ENCODE results near the gene MYBPC1.

MYBPC1 gene

DNA sequence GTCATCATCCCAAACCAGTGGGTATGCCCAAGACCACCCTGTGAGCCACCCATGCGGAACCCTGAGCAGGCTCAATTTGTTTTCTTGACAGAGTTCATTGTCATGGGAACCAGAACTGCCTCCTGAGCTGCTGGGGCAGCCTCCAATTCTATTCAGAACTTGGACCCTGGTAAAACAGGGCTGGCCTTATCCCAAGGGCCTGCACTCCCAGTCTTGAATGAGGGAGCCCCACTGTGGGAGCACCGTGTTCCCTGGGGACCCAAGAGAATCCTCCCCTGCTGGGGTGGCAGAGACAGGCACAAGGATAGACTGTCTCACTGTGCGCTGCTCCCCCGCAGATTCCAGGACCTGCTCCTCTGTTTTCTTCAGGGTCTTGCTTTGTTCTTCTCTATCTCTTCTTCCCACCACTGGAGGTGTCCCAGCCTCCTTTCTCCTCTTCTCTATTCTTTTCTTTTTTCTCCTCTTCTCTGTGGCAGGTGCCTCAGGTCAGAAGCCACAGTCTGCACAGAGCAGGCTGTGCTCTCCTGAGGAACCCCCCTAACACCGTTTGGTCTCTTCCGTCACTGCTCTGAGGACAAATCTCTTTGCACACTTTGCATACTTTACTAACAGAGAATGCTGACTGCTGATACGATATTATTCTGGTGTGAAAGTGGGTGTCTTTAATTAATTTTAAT, 71.4 kb downstream of the MYBPC1 start:
- TF ChIP-seq, protein P1, sequence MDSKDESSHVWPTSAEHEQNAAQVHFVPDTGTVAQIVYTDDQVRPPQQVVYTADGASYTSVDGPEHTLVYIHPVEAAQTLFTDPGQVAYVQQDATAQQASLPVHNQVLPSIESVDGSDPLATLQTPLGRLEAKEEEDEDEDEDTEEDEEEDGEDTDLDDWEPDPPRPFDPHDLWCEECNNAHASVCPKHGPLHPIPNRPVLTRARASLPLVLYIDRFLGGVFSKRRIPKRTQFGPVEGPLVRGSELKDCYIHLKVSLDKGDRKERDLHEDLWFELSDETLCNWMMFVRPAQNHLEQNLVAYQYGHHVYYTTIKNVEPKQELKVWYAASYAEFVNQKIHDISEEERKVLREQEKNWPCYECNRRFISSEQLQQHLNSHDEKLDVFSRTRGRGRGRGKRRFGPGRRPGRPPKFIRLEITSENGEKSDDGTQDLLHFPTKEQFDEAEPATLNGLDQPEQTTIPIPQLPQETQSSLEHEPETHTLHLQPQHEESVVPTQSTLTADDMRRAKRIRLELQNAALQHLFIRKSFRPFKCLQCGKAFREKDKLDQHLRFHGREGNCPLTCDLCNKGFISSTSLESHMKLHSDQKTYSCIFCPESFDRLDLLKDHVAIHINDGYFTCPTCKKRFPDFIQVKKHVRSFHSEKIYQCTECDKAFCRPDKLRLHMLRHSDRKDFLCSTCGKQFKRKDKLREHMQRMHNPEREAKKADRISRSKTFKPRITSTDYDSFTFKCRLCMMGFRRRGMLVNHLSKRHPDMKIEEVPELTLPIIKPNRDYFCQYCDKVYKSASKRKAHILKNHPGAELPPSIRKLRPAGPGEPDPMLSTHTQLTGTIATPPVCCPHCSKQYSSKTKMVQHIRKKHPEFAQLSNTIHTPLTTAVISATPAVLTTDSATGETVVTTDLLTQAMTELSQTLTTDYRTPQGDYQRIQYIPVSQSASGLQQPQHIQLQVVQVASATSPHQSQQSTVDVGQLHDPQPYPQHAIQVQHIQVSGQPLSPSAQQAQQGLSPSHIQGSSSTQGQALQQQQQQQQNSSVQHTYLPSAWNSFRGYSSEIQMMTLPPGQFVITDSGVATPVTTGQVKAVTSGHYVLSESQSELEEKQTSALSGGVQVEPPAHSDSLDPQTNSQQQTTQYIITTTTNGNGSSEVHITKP (tag by site-specific recombination; IDR thresholded peaks at IDR 0.05): peak; percentile 82
- TF ChIP-seq ZNF132 (tag by site-specific recombination; IDR thresholded peaks at IDR 0.05; ENCODE audit: borderline replicate concordance): no peak
- H3K36me3 ChIP-seq (ENCODE audit: control insufficient read depth in 2 of 2, insufficient read depth in 1 of 2, low read length in 2 of 2): no peaks in the 10 kb centered on the region
- CTCF ChIA-PET: interaction anchor here (1.4 kb wide), 1 partner anchor 20 kb away, joined by 3 read pairs; no protein-coding TSS in a partner anchor
- H3K27ac ChIP-seq (ENCODE audit: extremely low read depth, low read depth, low read length): no peak overlapping the region
- H3K4me3 ChIP-seq (ENCODE audit: low read depth, low read length): no peak overlapping the region
- POLR2A ChIA-PET: no interaction called here
- no peaks in the 10 kb centered on the region for H3K9me3 ChIP-seq (ENCODE audit: control insufficient read depth, insufficient read depth, low read depth, low read length)
- no peaks in the 10 kb centered on the region for H3K4me1 ChIP-seq (ENCODE audit: control insufficient read depth, insufficient read depth, low read length)

DNA sequence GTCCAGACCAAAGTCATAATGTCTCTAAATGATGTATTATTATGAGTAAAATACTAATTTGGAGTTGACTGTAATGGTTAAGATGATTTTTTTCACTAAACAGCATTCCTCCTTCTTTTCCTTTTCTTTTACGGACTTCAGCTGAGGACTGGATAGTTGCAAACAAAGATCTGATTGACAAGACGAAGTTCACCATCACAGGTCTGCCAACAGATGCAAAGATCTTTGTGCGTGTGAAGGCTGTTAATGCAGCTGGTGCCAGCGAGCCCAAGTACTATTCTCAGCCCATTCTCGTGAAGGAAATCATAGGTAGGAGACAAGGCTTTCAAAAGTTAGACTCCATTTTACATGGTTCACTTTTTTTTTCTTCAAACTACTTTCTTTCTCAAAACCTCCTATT, 72.8 kb downstream of the MYBPC1 start:
- no peak overlapping the region for H3K27ac ChIP-seq (ENCODE audit: extremely low read depth, low read depth, low read length)
- CTCF ChIA-PET: interaction anchor here (1.4 kb wide), 1 partner anchor 19 kb away, joined by 3 read pairs; no protein-coding TSS in a partner anchor
- TF ChIP-seq, protein P2, sequence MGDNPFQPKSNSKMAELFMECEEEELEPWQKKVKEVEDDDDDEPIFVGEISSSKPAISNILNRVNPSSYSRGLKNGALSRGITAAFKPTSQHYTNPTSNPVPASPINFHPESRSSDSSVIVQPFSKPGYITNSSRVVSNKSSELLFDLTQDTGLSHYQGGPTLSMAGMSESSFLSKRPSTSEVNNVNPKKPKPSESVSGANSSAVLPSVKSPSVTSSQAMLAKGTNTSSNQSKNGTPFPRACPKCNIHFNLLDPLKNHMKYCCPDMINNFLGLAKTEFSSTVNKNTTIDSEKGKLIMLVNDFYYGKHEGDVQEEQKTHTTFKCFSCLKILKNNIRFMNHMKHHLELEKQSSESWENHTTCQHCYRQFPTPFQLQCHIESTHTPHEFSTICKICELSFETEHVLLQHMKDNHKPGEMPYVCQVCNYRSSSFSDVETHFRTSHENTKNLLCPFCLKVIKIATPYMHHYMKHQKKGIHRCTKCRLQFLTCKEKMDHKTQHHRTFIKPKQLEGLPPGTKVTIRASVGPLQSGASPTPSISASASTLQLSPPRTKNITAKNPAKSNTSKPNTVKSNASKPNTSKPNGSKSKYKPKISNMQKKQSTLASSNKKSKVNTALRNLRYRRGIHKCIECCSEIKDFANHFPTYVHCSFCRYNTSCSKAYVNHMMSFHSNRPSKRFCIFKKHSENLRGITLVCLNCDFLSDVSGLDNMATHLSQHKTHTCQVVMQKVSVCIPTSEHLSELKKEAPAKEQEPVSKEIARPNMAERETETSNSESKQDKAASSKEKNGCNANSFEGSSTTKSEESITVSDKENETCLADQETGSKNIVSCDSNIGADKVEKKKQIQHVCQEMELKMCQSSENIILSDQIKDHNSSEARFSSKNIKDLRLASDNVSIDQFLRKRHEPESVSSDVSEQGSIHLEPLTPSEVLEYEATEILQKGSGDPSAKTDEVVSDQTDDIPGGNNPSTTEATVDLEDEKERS (tag by site-specific recombination; IDR thresholded peaks at IDR 0.05): no peak
- TF ChIP-seq ZNF510 (tag by site-specific recombination; IDR thresholded peaks at IDR 0.05; ENCODE audit: insufficient replicate concordance) (no peak), ZNF214 (tag by site-specific recombination; IDR thresholded peaks at IDR 0.05; ENCODE audit: borderline replicate concordance) (no peak), ZFP37 (tag by site-specific recombination; IDR thresholded peaks at IDR 0.05) (no peak), ZBTB7A (tag by site-specific recombination; IDR thresholded peaks at IDR 0.05; ENCODE audit: low read depth) (no peak), ZNF777 (tag by site-specific recombination; IDR thresholded peaks at IDR 0.05; ENCODE audit: borderline replicate concordance) (no peak), YY1 (tag by site-specific recombination; IDR thresholded peaks at IDR 0.05) (no peak), ZNF670 (tag by site-specific recombination; IDR thresholded peaks at IDR 0.05; ENCODE audit: low read depth) (no peak), ZNF211 (tag by site-specific recombination; IDR thresholded peaks at IDR 0.05; ENCODE audit: low read depth) (no peak), GLI4 (tag by site-specific recombination; IDR thresholded peaks at IDR 0.05) (no peak), ZNF76 (tag by site-specific recombination; IDR thresholded peaks at IDR 0.05; ENCODE audit: borderline replicate concordance, low read depth) (no peak), SP7 (tag by site-specific recombination; IDR thresholded peaks at IDR 0.05) (no peak), ZNF302 (tag by site-specific recombination; IDR thresholded peaks at IDR 0.05; ENCODE audit: low read depth) (no peak), ZNF792 (tag by site-specific recombination; IDR thresholded peaks at IDR 0.05) (no peak), ZNF560 (tag by site-specific recombination; IDR thresholded peaks at IDR 0.05; ENCODE audit: borderline replicate concordance) (no peak)
- TF ChIP-seq, protein P3, sequence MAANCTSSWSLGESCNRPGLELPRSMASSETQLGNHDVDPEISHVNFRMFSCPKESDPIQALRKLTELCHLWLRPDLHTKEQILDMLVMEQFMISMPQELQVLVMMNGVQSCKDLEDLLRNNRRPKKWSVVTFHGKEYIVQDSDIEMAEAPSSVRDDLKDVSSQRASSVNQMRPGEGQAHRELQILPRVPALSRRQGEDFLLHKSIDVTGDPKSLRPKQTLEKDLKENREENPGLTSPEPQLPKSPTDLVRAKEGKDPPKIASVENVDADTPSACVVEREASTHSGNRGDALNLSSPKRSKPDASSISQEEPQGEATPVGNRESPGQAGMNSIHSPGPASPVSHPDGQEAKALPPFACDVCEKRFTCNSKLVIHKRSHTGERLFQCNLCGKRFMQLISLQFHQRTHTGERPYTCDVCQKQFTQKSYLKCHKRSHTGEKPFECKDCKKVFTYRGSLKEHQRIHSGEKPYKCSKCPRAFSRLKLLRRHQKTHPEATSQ (tag by site-specific recombination; IDR thresholded peaks at IDR 0.05): no peak
- TF ChIP-seq, protein P4, sequence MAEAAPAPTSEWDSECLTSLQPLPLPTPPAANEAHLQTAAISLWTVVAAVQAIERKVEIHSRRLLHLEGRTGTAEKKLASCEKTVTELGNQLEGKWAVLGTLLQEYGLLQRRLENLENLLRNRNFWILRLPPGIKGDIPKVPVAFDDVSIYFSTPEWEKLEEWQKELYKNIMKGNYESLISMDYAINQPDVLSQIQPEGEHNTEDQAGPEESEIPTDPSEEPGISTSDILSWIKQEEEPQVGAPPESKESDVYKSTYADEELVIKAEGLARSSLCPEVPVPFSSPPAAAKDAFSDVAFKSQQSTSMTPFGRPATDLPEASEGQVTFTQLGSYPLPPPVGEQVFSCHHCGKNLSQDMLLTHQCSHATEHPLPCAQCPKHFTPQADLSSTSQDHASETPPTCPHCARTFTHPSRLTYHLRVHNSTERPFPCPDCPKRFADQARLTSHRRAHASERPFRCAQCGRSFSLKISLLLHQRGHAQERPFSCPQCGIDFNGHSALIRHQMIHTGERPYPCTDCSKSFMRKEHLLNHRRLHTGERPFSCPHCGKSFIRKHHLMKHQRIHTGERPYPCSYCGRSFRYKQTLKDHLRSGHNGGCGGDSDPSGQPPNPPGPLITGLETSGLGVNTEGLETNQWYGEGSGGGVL (tag by site-specific recombination; IDR thresholded peaks at IDR 0.05): no peak
- TF ChIP-seq, protein P5, sequence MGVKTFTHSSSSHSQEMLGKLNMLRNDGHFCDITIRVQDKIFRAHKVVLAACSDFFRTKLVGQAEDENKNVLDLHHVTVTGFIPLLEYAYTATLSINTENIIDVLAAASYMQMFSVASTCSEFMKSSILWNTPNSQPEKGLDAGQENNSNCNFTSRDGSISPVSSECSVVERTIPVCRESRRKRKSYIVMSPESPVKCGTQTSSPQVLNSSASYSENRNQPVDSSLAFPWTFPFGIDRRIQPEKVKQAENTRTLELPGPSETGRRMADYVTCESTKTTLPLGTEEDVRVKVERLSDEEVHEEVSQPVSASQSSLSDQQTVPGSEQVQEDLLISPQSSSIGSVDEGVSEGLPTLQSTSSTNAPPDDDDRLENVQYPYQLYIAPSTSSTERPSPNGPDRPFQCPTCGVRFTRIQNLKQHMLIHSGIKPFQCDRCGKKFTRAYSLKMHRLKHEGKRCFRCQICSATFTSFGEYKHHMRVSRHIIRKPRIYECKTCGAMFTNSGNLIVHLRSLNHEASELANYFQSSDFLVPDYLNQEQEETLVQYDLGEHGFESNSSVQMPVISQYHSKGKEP (tag by site-specific recombination; IDR thresholded peaks at IDR 0.05): no peak
- no peaks in the 10 kb centered on the region for H3K36me3 ChIP-seq (ENCODE audit: control insufficient read depth in 2 of 2, insufficient read depth in 1 of 2, low read length in 2 of 2)
- H3K4me3 ChIP-seq (ENCODE audit: low read depth, low read length): no peak overlapping the region
- POLR2A ChIA-PET: no interaction called here
- no peaks in the 10 kb centered on the region for H3K9me3 ChIP-seq (ENCODE audit: control insufficient read depth, insufficient read depth, low read depth, low read length)
- H3K4me1 ChIP-seq (ENCODE audit: control insufficient read depth, insufficient read depth, low read length): no peaks in the 10 kb centered on the region

Measured in HEK293 (cell line).